22Rv1 (cell line): ENCODE results near the gene SLC66A2.

Experiments
- CTCF ChIP-seq: fragments of 450-650 bp; IDR thresholded peaks from 2 replicates; pipeline ENCODE4 v1.5.1; 2017; ENCODE audit warnings: mild to moderate bottlenecking
- ZFX ChIP-seq: fragments of 450-650 bp; IDR thresholded peaks from 2 replicates; pipeline ENCODE4 v1.6.1; 2017; ENCODE audit warnings: antibody characterized with exemption, borderline replicate concordance

GRCh38 chr18:79947881-79948610 is 3.4 kb downstream of the SLC66A2 start:
- TF ChIP-seq CTCF, result no peak
- TF ChIP-seq ZFX, result no peak
